Panc1 (cell line): ENCODE results near the gene HKDC1. TPM values are rescaled to one million over a fixed set of nuclear protein-coding genes. Genes with fewer than 3 reads are reported as not detected.

ENCODE experiments used
- ATAC-seq: fragments of 200-7000 bp; cut with Tn5 transposase; 2 replicates; pipeline ENCODE4 v1.9.1; 2020; ENCODE audit warnings: mild to moderate bottlenecking, moderate library complexity
- BruUV-seq: library from RNA; stranded (reverse); fragments of 400-500 nt; replicated peaks from 2 replicates; lab custom pipeline; 2021; lab: Mats Ljungman, UMichigan
- CTCF ChIA-PET: fragments of 300-600 bp; sonication (Branson Sonifier 250); formaldehyde crosslinking; loops from one replicate; lab custom pipeline; 2022; ENCODE audit warnings: antibody characterized with exemption; lab: Charles Lee
- POLR2A ChIA-PET: fragments of 300-600 bp; sonication (Branson Sonifier 250); formaldehyde crosslinking; loops from one replicate; lab custom pipeline; 2022; ENCODE audit warnings: antibody characterized with exemption; lab: Charles Lee
- DNase-seq: peaks from one replicate; pipeline ENCODE4 v3.0.0-alpha.2; 2010; ENCODE audit warnings: low read depth, low spot score
- H3K27ac ChIP-seq: 2 replicates; pipeline ENCODE4 v1.5.1; 2011; ENCODE audit warnings: mild to moderate bottlenecking, low read length, inconsistent platforms
- H3K27me3 ChIP-seq: fragments of 200-500 bp; sonication (Bioruptor generic); 2 replicates; pipeline ENCODE4 v1.6.0; 2014; ENCODE audit warnings: low read length, inconsistent platforms; ENCODE audit not compliant: control insufficient read depth, insufficient read depth
- H3K36me3 ChIP-seq: fragments of 200-500 bp; sonication (Bioruptor generic); 2 replicates; pipeline ENCODE4 v1.5.1; 2014; ENCODE audit warnings: inconsistent platforms, mild to moderate bottlenecking, low read length, moderate library complexity; ENCODE audit not compliant: control insufficient read depth, insufficient read depth
- H3K4me1 ChIP-seq: 2 replicates; pipeline ENCODE4 v1.5.1; 2011; ENCODE audit warnings: inconsistent platforms, mild to moderate bottlenecking, low read length, moderate library complexity; ENCODE audit not compliant: control insufficient read depth, insufficient read depth
- H3K4me3 ChIP-seq, 2 experiments: 2 replicates each; pipeline ENCODE4 v1.5.1; 2011 to 2012; ENCODE audit warnings: low read depth in 2 of 2, low read length in 2 of 2, mild to moderate bottlenecking in 2 of 2, inconsistent platforms in 1 of 2, moderate library complexity in 1 of 2
- H3K9me3 ChIP-seq: fragments of 200-500 bp; sonication (Bioruptor generic); 2 replicates; pipeline ENCODE4 v1.5.1; 2014; ENCODE audit warnings: low read depth, mild to moderate bottlenecking, inconsistent platforms, low read length, moderate library complexity; ENCODE audit not compliant: control insufficient read depth, insufficient read depth
- POLR2AphosphoS5 ChIP-seq: IDR thresholded peaks from 2 replicates; pipeline ENCODE4 v1.6.1; 2012; ENCODE audit warnings: mild to moderate bottlenecking, low read depth, low read length, moderate library complexity
- SIN3A ChIP-seq: IDR thresholded peaks from 2 replicates; pipeline ENCODE4 v1.6.1; 2012; ENCODE audit warnings: low read depth, mild to moderate bottlenecking, low read length, moderate library complexity, borderline replicate concordance; ENCODE audit not compliant: insufficient read depth
- TCF7L2 ChIP-seq: IDR thresholded peaks from 2 replicates; pipeline ENCODE4 v1.6.1; 2011; ENCODE audit warnings: mild to moderate bottlenecking, low read depth, low read length, inconsistent platforms
- in situ Hi-C: cut with HindIII; loops from 2 replicates; pipeline ENCODE4 v1.10.0; 2016; ENCODE audit warnings: low sequenced_read_pairs, low pct_unique_long_range_greater_than_20kb
- intact Hi-C: fragments of 100-400 bp; cut with micrococcal nuclease; formaldehyde crosslinking; loops from one replicate; pipeline ENCODE4 v1.10.0; 2022; ENCODE audit not compliant: unreplicated experiment
- total RNA-seq: library from RNA; stranded (reverse); gene quantifications from one replicate; pipeline ENCODE4 v1.2.1, GENCODE V29; 2021; ENCODE audit not compliant: unreplicated experiment
- TF ChIP-seq, protein P1 (sequence below), 2 experiments: IDR thresholded peaks; 2 replicates each; pipeline ENCODE4 v1.6.1; 2011 to 2012; ENCODE audit warnings: low read depth in 2 of 2, control low read depth in 1 of 2, low read length in 1 of 2, mild to moderate bottlenecking in 1 of 2, moderate library complexity in 1 of 2; ENCODE audit not compliant: insufficient read depth in 1 of 2
- TF ChIP-seq, protein P2 (sequence below): fragments of 450-650 bp; IDR thresholded peaks from 2 replicates; pipeline ENCODE4 v1.5.1; 2017; ENCODE audit warnings: mild to moderate bottlenecking

The HKDC1 gene
- total RNA-seq, 1 experiment from 2014 or later: 1.1 TPM

DNA sequence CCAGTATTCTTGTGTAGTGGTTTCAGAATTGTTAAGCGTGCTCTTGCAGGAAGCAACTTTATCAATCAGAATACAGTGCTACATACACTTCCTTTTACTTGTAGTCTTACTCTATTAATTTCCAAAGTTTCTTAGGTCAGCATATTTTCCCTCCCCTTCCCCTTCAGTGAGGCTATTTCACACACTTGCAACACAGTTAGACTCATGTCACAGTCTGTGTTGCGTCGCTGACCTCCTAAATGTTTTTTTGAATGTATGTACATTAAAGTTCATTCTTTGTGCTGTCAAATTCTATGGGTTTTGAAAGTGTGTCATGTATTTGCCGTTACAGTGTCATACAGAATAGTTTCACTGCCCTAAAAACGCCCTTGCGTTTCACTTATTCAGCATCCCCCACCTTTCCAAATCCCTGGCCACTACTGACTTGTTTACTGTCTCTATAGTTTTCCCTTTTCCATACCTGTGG, 5.4 kb upstream of the HKDC1 start:
- CTCF ChIA-PET: interaction anchor here (0.5 kb wide), 1 partner anchor 11 kb away, joined by 3 read pairs; no protein-coding TSS in a partner anchor
- POLR2A ChIA-PET: no interaction called here
- Histone ChIP-seq H3K27me3 (no peaks in the 10 kb centered on the region), H3K36me3 (no peaks in the 10 kb centered on the region), H3K4me3 (no peak overlapping the region), H3K4me1 (peaks cover 8% of the 10 kb centered on the region; the same call in 1 of the 2 replicates), H3K9me3 (no peaks in the 10 kb centered on the region), H3K27ac (no peak overlapping the region)
- no TSS peak for BruUV-seq
- DNase-seq (no peak), ATAC-seq (no peak)
- TF ChIP-seq, protein P1, sequence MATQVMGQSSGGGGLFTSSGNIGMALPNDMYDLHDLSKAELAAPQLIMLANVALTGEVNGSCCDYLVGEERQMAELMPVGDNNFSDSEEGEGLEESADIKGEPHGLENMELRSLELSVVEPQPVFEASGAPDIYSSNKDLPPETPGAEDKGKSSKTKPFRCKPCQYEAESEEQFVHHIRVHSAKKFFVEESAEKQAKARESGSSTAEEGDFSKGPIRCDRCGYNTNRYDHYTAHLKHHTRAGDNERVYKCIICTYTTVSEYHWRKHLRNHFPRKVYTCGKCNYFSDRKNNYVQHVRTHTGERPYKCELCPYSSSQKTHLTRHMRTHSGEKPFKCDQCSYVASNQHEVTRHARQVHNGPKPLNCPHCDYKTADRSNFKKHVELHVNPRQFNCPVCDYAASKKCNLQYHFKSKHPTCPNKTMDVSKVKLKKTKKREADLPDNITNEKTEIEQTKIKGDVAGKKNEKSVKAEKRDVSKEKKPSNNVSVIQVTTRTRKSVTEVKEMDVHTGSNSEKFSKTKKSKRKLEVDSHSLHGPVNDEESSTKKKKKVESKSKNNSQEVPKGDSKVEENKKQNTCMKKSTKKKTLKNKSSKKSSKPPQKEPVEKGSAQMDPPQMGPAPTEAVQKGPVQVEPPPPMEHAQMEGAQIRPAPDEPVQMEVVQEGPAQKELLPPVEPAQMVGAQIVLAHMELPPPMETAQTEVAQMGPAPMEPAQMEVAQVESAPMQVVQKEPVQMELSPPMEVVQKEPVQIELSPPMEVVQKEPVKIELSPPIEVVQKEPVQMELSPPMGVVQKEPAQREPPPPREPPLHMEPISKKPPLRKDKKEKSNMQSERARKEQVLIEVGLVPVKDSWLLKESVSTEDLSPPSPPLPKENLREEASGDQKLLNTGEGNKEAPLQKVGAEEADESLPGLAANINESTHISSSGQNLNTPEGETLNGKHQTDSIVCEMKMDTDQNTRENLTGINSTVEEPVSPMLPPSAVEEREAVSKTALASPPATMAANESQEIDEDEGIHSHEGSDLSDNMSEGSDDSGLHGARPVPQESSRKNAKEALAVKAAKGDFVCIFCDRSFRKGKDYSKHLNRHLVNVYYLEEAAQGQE (IDR thresholded peaks at IDR 0.05; ENCODE audit: insufficient read depth in 1 of 2, low read depth in 2 of 2, low read length in 1 of 2): no peak
- TF ChIP-seq, protein P2, sequence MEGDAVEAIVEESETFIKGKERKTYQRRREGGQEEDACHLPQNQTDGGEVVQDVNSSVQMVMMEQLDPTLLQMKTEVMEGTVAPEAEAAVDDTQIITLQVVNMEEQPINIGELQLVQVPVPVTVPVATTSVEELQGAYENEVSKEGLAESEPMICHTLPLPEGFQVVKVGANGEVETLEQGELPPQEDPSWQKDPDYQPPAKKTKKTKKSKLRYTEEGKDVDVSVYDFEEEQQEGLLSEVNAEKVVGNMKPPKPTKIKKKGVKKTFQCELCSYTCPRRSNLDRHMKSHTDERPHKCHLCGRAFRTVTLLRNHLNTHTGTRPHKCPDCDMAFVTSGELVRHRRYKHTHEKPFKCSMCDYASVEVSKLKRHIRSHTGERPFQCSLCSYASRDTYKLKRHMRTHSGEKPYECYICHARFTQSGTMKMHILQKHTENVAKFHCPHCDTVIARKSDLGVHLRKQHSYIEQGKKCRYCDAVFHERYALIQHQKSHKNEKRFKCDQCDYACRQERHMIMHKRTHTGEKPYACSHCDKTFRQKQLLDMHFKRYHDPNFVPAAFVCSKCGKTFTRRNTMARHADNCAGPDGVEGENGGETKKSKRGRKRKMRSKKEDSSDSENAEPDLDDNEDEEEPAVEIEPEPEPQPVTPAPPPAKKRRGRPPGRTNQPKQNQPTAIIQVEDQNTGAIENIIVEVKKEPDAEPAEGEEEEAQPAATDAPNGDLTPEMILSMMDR: no peak
- TF ChIP-seq TCF7L2: no peak
- TF ChIP-seq SIN3A: no peak
- no peak for TF ChIP-seq POLR2AphosphoS5
- intact Hi-C loops: no loop called here
- in situ Hi-C loops: no loop called here

DNA sequence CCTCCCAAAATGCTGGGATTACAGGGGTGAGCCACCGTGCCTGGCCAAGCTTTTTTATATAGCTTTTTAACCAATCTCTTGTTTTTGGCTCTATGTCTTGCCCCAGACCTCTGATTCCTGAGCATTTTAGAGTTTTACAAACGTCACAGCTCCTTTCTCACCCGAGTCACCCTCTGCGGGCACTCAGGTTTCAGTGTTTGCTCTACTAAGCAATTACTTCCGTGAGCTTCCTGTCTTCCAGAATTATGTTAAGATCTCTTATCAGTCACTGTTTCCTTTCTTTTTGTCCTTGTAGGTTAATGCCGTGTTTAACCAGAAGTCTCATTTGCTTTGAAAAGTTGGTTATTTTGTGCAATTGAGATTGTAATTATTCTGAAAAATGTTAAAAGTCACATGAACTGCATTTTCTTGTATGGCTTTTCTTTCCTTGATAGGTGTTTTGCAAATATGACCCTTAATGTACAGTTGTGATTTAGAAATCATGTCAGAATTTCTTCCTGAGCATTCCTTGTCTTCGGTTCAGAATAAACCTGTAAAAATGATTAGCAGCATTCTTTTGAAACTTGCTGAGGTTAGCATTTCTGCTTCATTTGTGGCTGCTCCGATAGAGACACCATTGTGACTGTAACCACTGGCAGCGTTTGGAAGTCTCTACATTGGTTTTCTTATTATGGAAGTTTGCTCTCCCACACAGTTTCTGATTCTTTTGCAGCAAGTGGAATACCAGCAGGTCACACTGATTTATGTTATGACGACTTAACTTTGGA, 4.5 kb upstream of the HKDC1 start:
- Histone ChIP-seq H3K27ac (no peak overlapping the region), H3K4me3 (no peak overlapping the region)
- in situ Hi-C loops: no loop called here

More for the DNA sequence above, 4.5 kb upstream of the HKDC1 start:
- TF ChIP-seq, protein P1 (IDR thresholded peaks at IDR 0.05; ENCODE audit: insufficient read depth in 1 of 2, low read depth in 2 of 2, low read length in 1 of 2): no peak
- TF ChIP-seq TCF7L2 (no peak), SIN3A (no peak), POLR2AphosphoS5 (no peak)
- TF ChIP-seq, protein P2: no peak
- intact Hi-C loops: no loop called here
- ChIA-PET POLR2A (interaction anchor here (0.7 kb wide), 1 partner anchor 97 kb away, joined by 3 read pairs; no protein-coding TSS in a partner anchor), CTCF (no interaction called here)
- Histone ChIP-seq H3K9me3 (no peaks in the 10 kb centered on the region), H3K4me1 (peaks cover 8% of the 10 kb centered on the region; the same call in 1 of the 2 replicates), H3K36me3 (no peaks in the 10 kb centered on the region), H3K27me3 (no peaks in the 10 kb centered on the region)
- ATAC-seq: no peak
- DNase-seq: no peak
- BruUV-seq: no TSS peak
